Amniotic stem cell (primary cell): ENCODE results near the gene PCYT2.
A peak's percentile ranks its signal among the peaks of the same experiment; 100 is the strongest.
"Not testable (repeated sequence)": the region's sequence is repeated elsewhere in the genome, so short reads cannot be mapped to it uniquely, and the experiment has no call there.

Experiments
- DNase-seq: peaks from one replicate; lab custom pipeline; 2025; lab: John Stamatoyannopoulos, UW

Gene PCYT2

GRCh38 chr17:81927152-81927652 lies 16.0 kb upstream of the PCYT2 start:
- no peak for DNase-seq

- peak; percentile 57 for DNase-seq
Observed at GRCh38 chr17:81926451-81927151, 15.4 kb upstream of the PCYT2 start.

- DNase-seq, result no peak
Observed at GRCh38 chr17:81925860-81926450, 14.8 kb upstream of the PCYT2 start.

GRCh38 chr17:81924557-81925532 lies 13.6 kb upstream of the PCYT2 start:
- DNase-seq, result no peak

- DNase-seq, result peak; percentile 30
Observed at GRCh38 chr17:81923302-81924260, 12.4 kb upstream of the PCYT2 start.

DNA sequence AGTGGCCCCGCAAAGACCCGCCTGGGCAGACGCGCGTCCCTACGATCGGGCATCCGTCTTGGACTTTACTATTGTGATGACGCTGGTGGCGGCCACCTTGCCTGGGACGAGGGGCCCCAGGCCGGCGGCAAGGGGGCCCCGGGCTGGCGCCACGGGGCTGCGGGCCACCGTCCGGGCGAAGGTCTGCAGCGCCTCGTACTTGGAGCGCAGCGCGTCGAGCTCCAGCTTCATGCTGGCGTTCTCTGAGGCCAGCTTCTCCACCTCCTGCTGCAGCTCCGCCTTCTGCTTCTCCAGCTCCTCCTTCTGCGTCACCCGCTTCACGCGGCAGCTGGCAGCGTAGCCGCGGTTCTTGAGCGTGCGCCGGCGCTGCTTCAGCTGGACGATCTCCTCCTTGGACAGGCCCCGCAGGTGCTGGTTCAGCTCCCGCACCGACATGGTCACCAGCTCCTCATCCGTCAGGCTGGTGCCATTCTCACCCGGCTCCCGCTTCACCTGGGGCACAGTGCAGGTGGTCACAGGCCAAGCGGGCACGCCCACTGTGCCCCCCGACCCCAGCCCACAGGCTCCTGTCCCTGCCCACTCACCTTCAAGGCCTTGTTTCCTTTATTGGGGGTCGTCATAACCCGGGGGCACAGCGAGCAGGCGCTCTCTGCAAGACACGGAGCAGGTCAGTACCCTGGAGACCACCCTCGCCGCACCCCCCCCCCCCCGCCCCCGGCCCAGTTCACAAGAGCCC lies 11.5 kb upstream of the PCYT2 start:
- no peak for DNase-seq

DNA sequence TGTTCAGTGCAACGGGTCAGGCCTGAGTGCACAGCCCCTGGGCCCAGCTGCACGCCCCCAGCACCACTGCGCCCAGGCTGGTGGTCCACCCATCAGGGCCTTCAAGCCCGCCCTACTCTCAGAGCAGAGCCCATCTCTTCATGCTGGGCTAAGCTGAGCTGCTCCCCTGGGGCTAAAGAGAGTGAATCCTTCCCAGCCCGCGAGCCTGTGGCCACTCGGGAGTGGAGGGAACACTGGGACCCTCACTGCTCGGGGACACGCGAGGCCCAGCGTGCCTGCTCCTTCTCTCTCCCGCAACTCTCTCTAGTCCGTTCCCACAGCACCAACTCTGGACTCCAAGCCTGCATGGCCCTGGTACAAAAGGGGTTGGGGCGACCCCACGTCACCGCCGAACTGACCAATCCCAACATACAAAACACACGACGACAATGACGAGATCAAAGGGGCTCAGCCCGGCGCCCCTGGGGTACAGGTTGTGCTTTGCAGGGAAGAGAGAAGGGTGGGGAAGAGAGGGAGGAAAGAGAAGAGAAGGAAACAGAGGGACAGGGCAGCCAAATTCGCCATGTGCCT lies 10.9 kb upstream of the PCYT2 start:
- no peak for DNase-seq

DNA sequence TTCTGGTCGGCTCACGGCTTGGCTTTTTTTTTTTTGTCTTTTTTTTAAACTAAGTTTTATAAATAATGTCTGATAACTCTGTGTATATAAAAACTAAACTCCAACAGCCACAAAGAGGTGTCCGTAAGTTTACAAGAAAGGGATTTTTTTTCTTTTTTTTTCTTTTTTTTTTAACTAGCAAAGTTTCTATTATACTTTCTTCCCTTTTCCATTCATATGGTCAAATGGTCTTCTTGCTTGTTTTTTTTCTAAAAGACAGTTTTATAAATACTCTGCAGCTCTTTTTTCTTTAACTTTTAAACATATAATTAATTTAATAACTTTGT lies 10.3 kb upstream of the PCYT2 start:
- no peak for DNase-seq

DNA sequence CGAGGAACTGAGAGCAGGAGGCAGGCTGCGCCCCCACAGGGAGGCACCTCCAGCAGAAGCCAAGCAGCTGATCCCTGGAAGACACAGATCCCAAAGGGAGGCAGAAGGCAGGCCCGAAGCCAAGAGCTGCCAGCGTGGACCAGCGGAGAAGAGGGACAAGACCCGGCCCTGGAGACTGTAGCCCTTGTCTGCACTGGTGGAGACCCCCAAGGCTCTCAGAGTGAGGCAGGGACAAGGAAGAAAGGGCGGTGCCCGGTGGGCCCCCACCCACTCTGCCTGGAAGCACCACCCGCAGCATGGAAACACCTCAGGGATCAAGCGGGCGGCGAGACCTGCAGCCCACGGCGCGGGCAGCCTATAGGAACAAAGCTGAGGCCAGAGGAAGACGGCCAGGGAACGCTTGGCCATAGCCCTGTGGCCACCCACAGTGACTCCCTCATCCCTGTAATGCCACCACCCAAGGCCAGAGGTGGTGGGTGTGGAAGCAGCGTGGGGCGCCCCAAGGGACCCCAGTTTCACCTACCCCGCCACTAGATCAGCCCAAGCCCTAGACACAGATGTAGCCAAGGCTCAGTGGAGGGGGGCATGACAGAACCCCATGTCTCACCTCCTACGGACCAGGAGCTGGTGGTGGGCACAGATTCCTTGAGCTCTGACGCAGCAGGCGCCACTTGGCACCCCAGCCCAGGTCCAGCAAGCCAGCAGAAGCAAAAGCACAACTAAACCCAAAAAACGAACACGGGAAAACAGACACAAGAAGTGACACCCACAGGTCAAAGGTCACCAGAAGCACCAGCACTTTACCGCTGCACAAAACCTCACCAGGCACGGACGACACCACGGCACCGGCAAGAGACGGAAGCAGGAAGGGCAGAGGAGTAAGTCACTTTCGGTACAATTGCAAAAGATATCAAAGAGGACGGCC lies 9.7 kb upstream of the PCYT2 start:
- no peak for DNase-seq

GRCh38 chr17:81918832-81919545 lies 7.8 kb upstream of the PCYT2 start:
- DNase-seq, result no peak

- DNase-seq, result not testable (repeated sequence)
Observed at GRCh38 chr17:81918333-81918669, 7.1 kb upstream of the PCYT2 start.

DNA sequence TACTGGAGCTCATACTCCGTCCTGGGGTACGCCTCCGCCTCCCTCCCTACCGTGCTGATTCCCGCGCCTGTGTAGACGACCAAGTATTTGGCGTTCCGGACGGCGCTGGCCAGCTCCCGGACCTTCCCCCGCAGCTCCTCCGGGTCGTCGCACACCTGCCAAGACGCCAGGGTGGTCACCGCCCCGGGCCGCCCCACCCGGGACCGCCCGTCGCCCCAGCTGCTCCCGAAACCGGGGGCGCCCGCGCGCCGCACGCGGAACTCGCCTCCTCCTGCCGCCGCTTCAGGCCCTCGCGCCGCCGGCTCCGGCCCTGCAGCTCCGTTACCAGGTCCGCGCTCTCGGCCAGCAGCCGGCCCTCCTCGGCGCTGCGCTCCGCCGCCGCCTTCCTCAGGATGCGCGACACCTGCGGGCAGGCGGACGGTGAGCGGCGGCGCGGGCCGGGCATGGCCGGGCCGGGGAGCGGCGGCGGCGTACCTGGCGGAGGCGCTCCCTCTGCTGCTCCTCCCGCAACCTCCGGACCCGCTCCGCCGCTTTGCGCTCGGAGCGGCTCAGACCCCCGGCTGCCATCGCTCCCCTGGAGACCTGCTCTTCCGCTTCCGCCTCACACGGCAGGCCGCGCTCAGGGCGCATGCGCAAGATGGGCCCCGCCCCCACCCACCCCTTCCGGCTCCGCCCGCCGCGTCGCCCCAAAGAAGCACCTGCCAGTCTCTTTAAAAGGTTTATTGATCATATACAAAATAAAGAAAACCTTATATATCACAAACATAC lies 6.5 kb upstream of the PCYT2 start, which contains the start of gene SIRT7:
TSS of gene SIRT7 (minus strand) at position 612 of the 768 bp plus-strand sequence. CDS start at position 567, 45 bp downstream.
- DNase-seq, result peak; percentile 32

DNA sequence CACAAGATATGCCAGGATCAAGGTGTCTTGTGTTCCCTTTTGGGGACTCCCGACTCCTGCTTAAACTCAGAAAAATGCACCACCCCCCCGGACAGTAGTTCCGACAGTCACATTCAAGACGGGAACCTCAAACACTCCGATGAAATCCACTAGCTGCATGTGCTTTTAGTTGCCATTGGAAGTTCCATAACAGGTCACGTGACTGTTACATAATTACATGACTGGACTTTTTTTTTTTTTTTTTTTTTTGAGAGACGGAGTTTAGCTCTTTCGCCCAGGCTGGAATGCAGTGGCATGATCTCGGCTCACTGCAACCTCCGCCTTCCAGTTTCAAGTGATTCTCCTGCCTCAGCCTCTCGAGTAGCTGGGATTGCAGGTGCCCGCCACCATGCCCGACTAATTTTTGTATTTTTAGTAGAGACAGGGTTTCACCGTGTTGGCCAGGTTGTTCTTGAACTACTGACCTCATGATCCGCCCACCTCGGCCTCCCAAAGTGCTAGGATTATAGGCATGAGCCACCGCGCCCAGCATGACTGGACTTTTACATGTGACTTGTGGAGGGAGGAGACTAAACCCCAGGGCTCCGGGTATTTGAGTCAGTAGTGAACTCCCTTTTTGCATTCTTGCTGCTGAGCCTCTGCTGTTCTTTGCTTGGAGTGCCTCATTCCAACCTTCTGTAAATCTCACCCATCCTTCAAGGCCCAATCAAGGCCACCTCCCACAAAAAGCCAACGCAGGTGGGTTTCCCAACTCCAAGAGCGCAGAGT lies 5.2 kb upstream of the PCYT2 start:
- DNase-seq, result no peak

GRCh38 chr17:81915331-81915730 lies 4.1 kb upstream of the PCYT2 start:
- no peak for DNase-seq

DNA sequence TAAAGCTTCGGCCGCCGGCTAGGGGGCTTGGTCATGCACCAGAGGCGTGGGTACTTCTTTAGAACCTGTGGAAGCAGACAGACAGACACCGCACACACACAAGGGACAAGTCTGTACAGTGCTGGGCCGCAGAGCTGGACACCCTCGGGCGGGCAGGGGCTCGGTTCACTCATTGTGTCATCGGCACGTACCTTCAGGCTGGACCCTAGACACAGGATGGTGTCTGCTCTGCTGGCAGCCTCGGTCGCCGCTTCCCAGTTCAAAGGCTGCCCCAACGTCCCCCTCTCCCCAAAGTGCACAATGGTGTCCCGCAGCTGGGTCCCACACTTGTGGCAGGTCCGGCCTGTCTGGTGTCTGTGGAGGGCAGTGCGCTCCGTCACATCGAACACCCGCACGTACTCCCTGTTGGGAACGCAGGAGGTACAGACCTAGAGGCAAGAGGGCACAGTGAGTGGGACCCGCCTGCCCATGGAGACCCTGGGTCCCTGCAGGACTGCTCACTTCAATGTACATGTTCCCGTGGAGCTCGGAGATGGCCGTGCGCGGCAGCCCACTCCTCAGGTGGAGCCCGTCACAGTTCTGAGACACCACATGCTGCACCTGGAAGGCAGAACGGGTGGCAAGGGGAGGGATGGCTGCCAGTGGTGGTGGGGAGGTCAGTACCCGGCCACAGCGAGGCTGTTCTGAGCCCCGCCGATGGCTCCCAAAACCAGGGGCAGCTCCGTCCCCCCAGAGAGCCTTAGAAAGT lies 3.1 kb upstream of the PCYT2 start:
- no peak for DNase-seq

DNA sequence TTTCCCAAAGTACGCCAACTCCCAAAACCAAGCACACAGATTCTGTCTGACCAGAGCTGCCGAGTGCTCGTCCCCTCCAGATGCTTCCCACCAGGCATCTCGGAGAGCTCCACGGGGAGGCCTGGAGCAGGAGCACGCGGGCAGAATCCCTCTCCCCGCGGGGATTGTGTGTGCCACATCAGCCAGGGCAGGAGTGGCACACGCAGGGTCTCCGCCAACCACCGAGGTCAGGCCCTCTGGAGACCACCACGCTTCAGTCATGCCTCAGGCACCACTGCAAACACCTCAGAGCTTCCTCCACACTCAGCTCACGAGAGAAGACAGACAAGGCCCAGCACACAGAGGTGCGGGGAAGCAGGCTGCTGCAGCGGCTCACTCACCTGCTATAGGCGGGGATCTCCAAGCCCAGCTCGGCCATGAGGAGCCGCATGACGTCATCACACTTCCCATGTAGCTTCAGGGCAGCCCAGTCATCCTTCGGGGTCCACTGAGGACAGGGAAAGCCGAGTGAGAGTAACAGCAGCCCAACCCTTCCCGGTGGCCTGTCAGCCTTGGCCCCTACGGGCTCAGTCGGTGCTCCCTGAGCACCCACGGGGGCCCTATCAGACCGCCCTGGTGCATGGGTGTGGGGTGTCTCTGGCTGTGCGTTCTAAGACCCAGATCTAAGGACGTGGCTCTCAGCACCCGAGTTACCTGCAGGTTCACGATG lies 2.3 kb upstream of the PCYT2 start:
- DNase-seq, result no peak
